ENCODE results near the gene FNDC3B.
"Not testable (repeated sequence)": the region's sequence is repeated elsewhere in the genome, so short reads cannot be mapped to it uniquely, and the experiment has no call there.

The FNDC3B gene

DNA sequence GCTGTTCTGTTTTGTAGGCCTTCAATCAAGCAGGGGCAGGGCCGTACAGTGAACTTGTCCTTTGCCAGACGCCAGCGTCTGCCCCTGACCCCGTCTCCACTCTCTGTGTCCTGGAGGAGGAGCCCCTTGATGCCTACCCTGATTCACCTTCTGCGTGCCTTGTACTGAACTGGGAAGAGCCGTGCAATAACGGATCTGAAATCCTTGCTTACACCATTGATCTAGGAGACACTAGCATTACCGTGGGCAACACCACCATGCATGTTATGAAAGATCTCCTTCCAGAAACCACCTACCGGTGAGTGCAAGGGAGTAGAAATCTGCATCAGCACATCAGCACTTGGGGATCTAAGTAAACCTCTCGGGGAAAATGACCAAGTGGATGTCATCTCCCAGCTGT, 313.4 kb downstream of the FNDC3B start:
- no peak for DNase-seq

DNA sequence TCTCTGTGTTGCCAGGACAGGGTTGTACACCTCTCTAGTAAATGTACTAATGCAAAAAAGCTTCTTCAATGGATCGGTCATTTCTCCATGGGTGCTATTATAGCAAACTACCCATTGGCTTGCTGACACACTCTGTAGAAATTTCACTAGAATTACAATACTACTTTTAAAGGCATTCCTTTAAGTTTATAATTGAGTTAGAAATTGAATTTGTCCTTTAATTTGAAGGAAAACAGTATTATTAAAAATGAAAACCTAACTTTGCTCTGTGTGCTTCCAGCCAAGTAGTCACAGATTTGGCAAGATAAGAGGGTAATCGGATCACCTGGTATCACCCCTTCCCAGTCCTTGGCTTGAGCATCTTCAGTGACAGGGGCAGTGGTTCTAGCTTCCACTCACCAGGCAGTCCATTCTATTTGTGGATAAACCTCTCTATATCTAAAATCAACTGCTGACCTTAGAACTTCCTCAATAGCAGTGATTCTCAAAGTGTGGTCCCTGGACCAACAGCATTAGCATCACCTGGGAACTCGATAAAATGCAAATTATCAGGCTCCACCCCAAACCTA, 315.6 kb downstream of the FNDC3B start:
- no peak for DNase-seq

- no peak for DNase-seq
Measured at GRCh38 chr3:172355836-172356235, 316.5 kb downstream of the FNDC3B start.

- DNase-seq, result no peak
Measured at GRCh38 chr3:172356427-172356826, 317.0 kb downstream of the FNDC3B start.

GRCh38 chr3:172357850-172358754, 318.7 kb downstream of the FNDC3B start:
- DNase-seq, result no peak

GRCh38 chr3:172359231-172359630, 319.9 kb downstream of the FNDC3B start:
- DNase-seq, result no peak

GRCh38 chr3:172359996-172360395, 320.6 kb downstream of the FNDC3B start:
- no peak for DNase-seq

DNA sequence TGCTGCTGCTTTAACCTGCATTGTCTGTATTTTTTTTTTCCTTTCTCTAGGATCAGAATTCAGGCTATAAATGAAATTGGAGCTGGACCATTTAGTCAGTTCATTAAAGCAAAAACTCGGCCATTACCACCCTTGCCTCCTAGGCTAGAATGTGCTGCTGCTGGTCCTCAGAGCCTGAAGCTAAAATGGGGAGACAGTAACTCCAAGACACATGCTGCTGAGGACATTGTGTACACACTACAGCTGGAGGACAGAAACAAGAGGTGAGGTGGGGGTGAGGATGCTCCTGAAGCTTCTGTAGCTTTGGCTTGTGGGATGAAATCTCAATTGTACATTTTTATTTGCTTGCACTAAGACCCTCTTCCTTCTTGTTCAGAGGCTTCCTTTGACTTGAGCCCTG, 323.2 kb downstream of the FNDC3B start:
- no peak for DNase-seq

DNA sequence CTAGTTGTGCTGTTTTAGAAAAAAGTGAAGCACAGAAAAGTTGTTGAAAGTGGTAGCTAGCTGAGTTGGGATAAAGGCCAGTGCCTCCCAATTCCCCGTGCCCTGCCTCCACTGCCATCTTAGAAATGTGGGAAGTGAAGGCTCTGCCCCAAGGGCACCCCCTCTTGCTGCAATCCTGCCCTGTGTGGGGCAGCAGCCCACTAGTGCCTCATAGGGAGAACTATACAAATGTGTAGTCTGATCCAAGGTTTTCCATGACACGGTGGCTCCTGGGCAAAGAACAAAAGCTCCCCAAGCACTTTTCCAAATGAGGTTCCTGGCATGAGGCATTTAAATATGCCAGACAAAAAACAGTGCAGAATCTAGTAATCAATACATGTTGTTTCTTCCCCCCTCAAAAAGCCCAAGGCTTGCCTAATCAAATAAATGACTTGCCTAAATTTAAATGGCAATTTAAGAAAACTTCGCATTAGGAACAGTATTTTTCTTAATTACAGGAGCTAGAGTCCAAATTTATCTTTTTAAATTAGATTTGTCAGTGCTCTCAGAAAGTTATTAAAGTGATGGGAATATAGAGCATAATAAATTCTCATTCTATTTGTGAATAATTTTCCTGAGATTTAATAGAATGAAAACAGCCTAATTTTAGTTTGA, 325.1 kb downstream of the FNDC3B start:
- no peak for DNase-seq

GRCh38 chr3:172365028-172365567, 325.7 kb downstream of the FNDC3B start:
- no peak for DNase-seq

- no peak for DNase-seq
Measured at GRCh38 chr3:172367205-172368105, 328.1 kb downstream of the FNDC3B start.

DNA sequence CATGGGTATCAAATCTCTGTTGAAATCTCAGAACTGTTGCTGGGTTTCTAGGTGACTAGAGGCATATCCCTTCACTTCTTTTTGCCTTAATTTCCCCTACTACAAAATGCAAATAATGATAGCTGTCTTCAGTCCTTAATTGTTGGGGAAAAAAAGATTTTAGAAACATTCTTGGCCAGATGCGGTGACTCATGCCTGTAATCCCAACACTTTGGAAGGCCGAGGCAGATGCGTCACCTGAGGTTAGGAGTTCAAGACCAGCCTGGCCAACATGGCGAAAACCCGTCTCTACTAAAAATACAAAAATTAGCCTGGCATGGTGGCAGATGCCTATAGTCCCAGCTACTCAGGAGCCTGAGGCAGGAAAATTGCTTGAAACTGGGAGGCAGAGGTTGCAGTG, 329.2 kb downstream of the FNDC3B start:
- DNase-seq, result not testable (repeated sequence)

GRCh38 chr3:172369590-172370259, 330.3 kb downstream of the FNDC3B start:
- no peak for DNase-seq

DNA sequence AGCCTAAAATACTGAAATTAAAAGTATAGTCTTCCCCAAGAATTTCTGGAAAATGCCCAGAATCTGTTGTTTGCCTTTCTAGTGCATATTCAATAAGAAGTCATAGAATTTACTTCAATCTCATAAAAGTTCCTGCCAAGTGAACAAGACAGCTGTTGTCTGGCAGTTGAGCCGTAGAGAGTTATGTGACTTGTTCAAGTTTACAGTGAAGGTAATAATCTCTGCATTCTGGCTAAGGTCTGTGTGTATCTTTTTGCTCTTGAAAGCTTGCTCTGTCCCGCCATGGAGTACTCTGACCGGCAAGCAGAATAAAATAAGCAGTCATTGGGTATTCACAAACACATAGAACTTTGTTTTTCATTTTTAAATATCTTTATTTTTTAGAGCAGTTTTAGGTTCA, 331.0 kb downstream of the FNDC3B start:
- no peak for DNase-seq

GRCh38 chr3:172371544-172371943, 332.2 kb downstream of the FNDC3B start:
- no peak for DNase-seq

DNA sequence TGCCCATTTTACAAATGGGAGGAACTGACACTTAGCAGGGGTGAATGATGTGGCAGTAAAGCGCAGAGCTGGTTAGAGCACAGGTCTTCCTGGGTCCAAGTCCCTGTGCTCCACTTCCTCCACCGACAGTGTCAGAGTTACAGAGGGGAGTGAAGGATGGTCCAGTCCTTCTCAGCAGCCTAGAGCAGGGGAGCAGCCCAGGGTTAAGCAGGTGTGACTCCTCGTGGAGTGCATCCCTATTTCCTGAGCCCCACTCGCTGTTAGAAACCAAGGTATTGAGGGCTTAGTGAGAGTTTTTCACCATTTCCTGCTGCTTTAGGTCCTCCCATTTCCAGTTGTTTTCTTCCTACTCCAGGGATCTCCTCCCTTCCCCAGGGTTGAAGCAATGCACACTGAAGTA, 333.5 kb downstream of the FNDC3B start:
- no peak for DNase-seq

- no peak for DNase-seq
Measured at GRCh38 chr3:172373912-172374311, 334.5 kb downstream of the FNDC3B start.

- DNase-seq, result no peak
Measured at GRCh38 chr3:172375206-172375850, 335.9 kb downstream of the FNDC3B start.

DNA sequence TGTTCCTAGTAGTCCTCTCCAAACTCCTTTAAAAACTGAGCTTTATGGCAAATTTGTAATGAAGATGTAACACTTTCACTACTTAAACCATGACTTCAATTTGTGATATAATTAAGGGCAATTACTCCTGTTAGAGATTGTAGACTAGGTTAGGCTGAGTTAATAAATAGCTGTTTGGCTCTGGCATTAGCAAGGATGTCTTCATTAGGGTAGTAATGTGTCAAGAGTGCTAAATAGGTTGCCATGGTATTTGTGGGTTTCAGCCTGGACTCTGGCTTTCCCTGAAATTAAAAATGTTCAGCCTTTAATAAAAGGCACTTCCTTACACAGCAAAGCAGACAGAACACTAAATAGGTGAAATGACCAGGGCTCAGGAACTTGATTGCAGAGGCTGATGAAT, 337.0 kb downstream of the FNDC3B start:
- no peak for DNase-seq

DNA sequence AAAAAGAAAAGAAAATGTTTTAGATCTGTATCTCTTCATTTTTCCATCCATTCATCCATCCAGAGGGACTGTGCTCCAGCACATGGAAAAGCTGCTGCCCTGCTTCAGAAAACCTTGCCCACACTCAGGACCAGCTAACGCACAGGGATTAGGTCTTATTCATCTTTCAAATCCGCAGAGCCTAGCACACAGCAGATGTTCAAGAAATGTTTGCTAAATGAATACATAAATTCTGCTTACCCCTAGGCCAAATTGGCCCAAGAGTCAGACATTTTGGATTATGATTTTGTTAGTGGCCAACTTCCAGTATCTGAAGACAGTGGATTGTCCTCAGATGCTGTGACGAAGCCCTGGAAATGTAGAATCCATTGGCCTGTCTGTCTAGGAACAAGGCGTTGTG, 337.5 kb downstream of the FNDC3B start:
- no peak for DNase-seq

- DNase-seq, result no peak
Measured at GRCh38 chr3:172378439-172378838, 339.1 kb downstream of the FNDC3B start.

GRCh38 chr3:172379372-172379771, 340.0 kb downstream of the FNDC3B start:
- no peak for DNase-seq

Data from NCI-H1092 (cell line).